Thoracic aorta (tissue), 2 donors: ENCODE results near the gene NPLOC4. TPM values are rescaled to one million over a fixed set of nuclear protein-coding genes. Genes with fewer than 3 reads are reported as not detected.

Experiments
- ATAC-seq: fragments of 150-250 bp; one replicate; pipeline ENCODE4 v1.8.0; 2017; ENCODE audit warnings: low read depth; ENCODE audit not compliant: insufficient number of reproducible peaks, low FRiP score
- DNase-seq: peaks from one replicate; pipeline ENCODE4 v3.0.0-alpha.2; 2020; ENCODE audit warnings: low spot score
- H3K27ac ChIP-seq, 2 donors: fragments of 200-600 bp; sonication (generic); 1 replicate in 1 of 2; 2 replicates in 1 of 2; pipeline ENCODE4 v1.5.1; 2016; ENCODE audit warnings: mild to moderate bottlenecking in 2 of 2, moderate library complexity in 2 of 2
- H3K27me3 ChIP-seq: fragments of 200-600 bp; sonication (generic); replicated peaks from 2 replicates; pipeline ENCODE4 v1.6.0; 2016; ENCODE audit warnings: mild to moderate bottlenecking; ENCODE audit not compliant: insufficient read depth
- H3K36me3 ChIP-seq: fragments of 200-600 bp; sonication (generic); one replicate; pipeline ENCODE4 v1.5.1; 2016
- H3K4me1 ChIP-seq, 2 donors: fragments of 200-600 bp; sonication (generic); 1 replicate in 1 of 2; 2 replicates in 1 of 2; pipeline versions ENCODE4 v1.5.1 to v1.6.0; 2016; ENCODE audit warnings: low read depth in 2 of 2, mild to moderate bottlenecking in 1 of 2; ENCODE audit not compliant: control insufficient read depth in 1 of 2
- H3K4me3 ChIP-seq: fragments of 200-600 bp; sonication (generic); 2 replicates; pipeline ENCODE4 v1.5.1; 2016; ENCODE audit warnings: mild to moderate bottlenecking
- H3K9me3 ChIP-seq: fragments of 200-600 bp; sonication (generic); 2 replicates; pipeline ENCODE4 v1.5.1; 2016
- CTCF ChIP-seq: fragments of 200-600 bp; sonication (generic); IDR thresholded peaks from one replicate; pipeline ENCODE4 v1.5.1; 2019; ENCODE audit warnings: antibody characterized with exemption
- total RNA-seq, 2 donors: library from RNA; depleted of rRNA; stranded (reverse); fragments of >200 nt; gene quantifications; one replicate each; pipeline versions ENCODE4 v1.1.0 to v1.2.3, GENCODE V29; 2016

The NPLOC4 gene
- total RNA-seq, 2 donors from 2014 or later = 77.3 to 105 TPM

- H3K4me1 ChIP-seq = peaks cover 28 to 49% of the 10 kb centered on the region in 2 donors
- ATAC-seq (no peak), DNase-seq (peak; percentile 51)
- no peaks in the 10 kb centered on the region for H3K9me3 ChIP-seq
- H3K4me3 ChIP-seq = peak overlapping the region; percentile 98
- peak overlapping the region; percentile 89 to 92 for H3K27ac ChIP-seq
- no peaks in the 10 kb centered on the region for H3K27me3 ChIP-seq
- TF ChIP-seq CTCF = no peak
- H3K36me3 ChIP-seq = peaks cover 21% of the 10 kb centered on the region
These were observed 83.8 kb downstream of the NPLOC4 start for GRCh38 chr17:81553018-81553615.

- Histone ChIP-seq H3K27ac (peak within 1 kb of the TSS; percentile 89 to 92), H3K4me1 (peaks cover 28 to 47% of the 10 kb centered on the region in 2 donors), H3K36me3 (peaks cover 21% of the 10 kb centered on the region), H3K9me3 (no peaks in the 10 kb centered on the region), H3K4me3 (peak within 1 kb of the TSS; percentile 98), H3K27me3 (no peaks in the 10 kb centered on the region)
- no peak for TF ChIP-seq CTCF
- DNase-seq (no peak), ATAC-seq (peak; percentile 48)
These were observed 84.5 kb downstream of the NPLOC4 start, which contains the start of gene FAAP100 for GRCh38 chr17:81552244-81553017. TSS of gene FAAP100 (minus strand) at chr17:81552353. CDS start at chr17:81552330, 23 bp downstream.

- H3K27ac ChIP-seq = peak overlapping the region; percentile 23 to 92
- DNase-seq (no peak), ATAC-seq (peak; percentile 0)
- H3K9me3 ChIP-seq = no peaks in the 10 kb centered on the region
- H3K27me3 ChIP-seq = no peaks in the 10 kb centered on the region
- H3K36me3 ChIP-seq = peaks cover 22% of the 10 kb centered on the region
- peak overlapping the region; percentile 98 for H3K4me3 ChIP-seq
- TF ChIP-seq CTCF = no peak
- peaks cover 24 to 39% of the 10 kb centered on the region in 2 donors for H3K4me1 ChIP-seq
These were observed 85.3 kb downstream of the NPLOC4 start for GRCh38 chr17:81551458-81552243.

- H3K36me3 ChIP-seq = peaks cover 25% of the 10 kb centered on the region
- no peak overlapping the region for H3K27ac ChIP-seq
These were observed 86.0 kb downstream of the NPLOC4 start for GRCh38 chr17:81550830-81551457.

More at GRCh38 chr17:81550830-81551457, 86.0 kb downstream of the NPLOC4 start:
- ATAC-seq = no peak
- DNase-seq = no peak
- H3K27me3 ChIP-seq = no peaks in the 10 kb centered on the region
- TF ChIP-seq CTCF = no peak
- peaks cover 18 to 32% of the 10 kb centered on the region in 2 donors for H3K4me1 ChIP-seq
- H3K9me3 ChIP-seq = no peaks in the 10 kb centered on the region
- H3K4me3 ChIP-seq = peak overlapping the region; percentile 98
